Panc1 (cell line): ENCODE data around the gene FILIP1L. TPM values are rescaled to one million over a fixed set of nuclear protein-coding genes. Genes with fewer than 3 reads are reported as not detected.

Experiments
- ATAC-seq: fragments of 200-7000 bp; cut with Tn5 transposase; 2 replicates; pipeline ENCODE4 v1.9.1; 2020; ENCODE audit warnings: mild to moderate bottlenecking, moderate library complexity
- BruUV-seq: library from RNA; stranded (reverse); fragments of 400-500 nt; replicated peaks from 2 replicates; lab custom pipeline; 2021; lab: Mats Ljungman, UMichigan
- CTCF ChIA-PET: fragments of 300-600 bp; sonication (Branson Sonifier 250); formaldehyde crosslinking; loops from one replicate; lab custom pipeline; 2022; ENCODE audit warnings: antibody characterized with exemption; lab: Charles Lee
- POLR2A ChIA-PET: fragments of 300-600 bp; sonication (Branson Sonifier 250); formaldehyde crosslinking; loops from one replicate; lab custom pipeline; 2022; ENCODE audit warnings: antibody characterized with exemption; lab: Charles Lee
- DNase-seq: peaks from one replicate; pipeline ENCODE4 v3.0.0-alpha.2; 2010; ENCODE audit warnings: low read depth, low spot score
- H3K27ac ChIP-seq: 2 replicates; pipeline ENCODE4 v1.5.1; 2011; ENCODE audit warnings: mild to moderate bottlenecking, low read length, inconsistent platforms
- H3K27me3 ChIP-seq: fragments of 200-500 bp; sonication (Bioruptor generic); 2 replicates; pipeline ENCODE4 v1.6.0; 2014; ENCODE audit warnings: low read length, inconsistent platforms; ENCODE audit not compliant: control insufficient read depth, insufficient read depth
- H3K36me3 ChIP-seq: fragments of 200-500 bp; sonication (Bioruptor generic); 2 replicates; pipeline ENCODE4 v1.5.1; 2014; ENCODE audit warnings: inconsistent platforms, mild to moderate bottlenecking, low read length, moderate library complexity; ENCODE audit not compliant: control insufficient read depth, insufficient read depth
- H3K4me1 ChIP-seq: 2 replicates; pipeline ENCODE4 v1.5.1; 2011; ENCODE audit warnings: inconsistent platforms, mild to moderate bottlenecking, low read length, moderate library complexity; ENCODE audit not compliant: control insufficient read depth, insufficient read depth
- H3K4me3 ChIP-seq, 2 experiments: 2 replicates each; pipeline ENCODE4 v1.5.1; 2011 to 2012; ENCODE audit warnings: low read depth in 2 of 2, low read length in 2 of 2, mild to moderate bottlenecking in 2 of 2, inconsistent platforms in 1 of 2, moderate library complexity in 1 of 2
- H3K9me3 ChIP-seq: fragments of 200-500 bp; sonication (Bioruptor generic); 2 replicates; pipeline ENCODE4 v1.5.1; 2014; ENCODE audit warnings: low read depth, mild to moderate bottlenecking, inconsistent platforms, low read length, moderate library complexity; ENCODE audit not compliant: control insufficient read depth, insufficient read depth
- POLR2AphosphoS5 ChIP-seq: IDR thresholded peaks from 2 replicates; pipeline ENCODE4 v1.6.1; 2012; ENCODE audit warnings: mild to moderate bottlenecking, low read depth, low read length, moderate library complexity
- SIN3A ChIP-seq: IDR thresholded peaks from 2 replicates; pipeline ENCODE4 v1.6.1; 2012; ENCODE audit warnings: low read depth, mild to moderate bottlenecking, low read length, moderate library complexity, borderline replicate concordance; ENCODE audit not compliant: insufficient read depth
- TCF7L2 ChIP-seq: IDR thresholded peaks from 2 replicates; pipeline ENCODE4 v1.6.1; 2011; ENCODE audit warnings: mild to moderate bottlenecking, low read depth, low read length, inconsistent platforms
- in situ Hi-C: cut with HindIII; loops from 2 replicates; pipeline ENCODE4 v1.10.0; 2016; ENCODE audit warnings: low sequenced_read_pairs, low pct_unique_long_range_greater_than_20kb
- intact Hi-C: fragments of 100-400 bp; cut with micrococcal nuclease; formaldehyde crosslinking; loops from one replicate; pipeline ENCODE4 v1.10.0; 2022; ENCODE audit not compliant: unreplicated experiment
- total RNA-seq: library from RNA; stranded (reverse); gene quantifications from one replicate; pipeline ENCODE4 v1.2.1, GENCODE V29; 2021; ENCODE audit not compliant: unreplicated experiment
- TF ChIP-seq, protein P1 (sequence below), 2 experiments: IDR thresholded peaks; 2 replicates each; pipeline ENCODE4 v1.6.1; 2011 to 2012; ENCODE audit warnings: low read depth in 2 of 2, control low read depth in 1 of 2, low read length in 1 of 2, mild to moderate bottlenecking in 1 of 2, moderate library complexity in 1 of 2; ENCODE audit not compliant: insufficient read depth in 1 of 2
- TF ChIP-seq, protein P2 (sequence below): fragments of 450-650 bp; IDR thresholded peaks from 2 replicates; pipeline ENCODE4 v1.5.1; 2017; ENCODE audit warnings: mild to moderate bottlenecking

FILIP1L gene
- total RNA-seq, 1 experiment from 2014 or later = 3.2 TPM

DNA sequence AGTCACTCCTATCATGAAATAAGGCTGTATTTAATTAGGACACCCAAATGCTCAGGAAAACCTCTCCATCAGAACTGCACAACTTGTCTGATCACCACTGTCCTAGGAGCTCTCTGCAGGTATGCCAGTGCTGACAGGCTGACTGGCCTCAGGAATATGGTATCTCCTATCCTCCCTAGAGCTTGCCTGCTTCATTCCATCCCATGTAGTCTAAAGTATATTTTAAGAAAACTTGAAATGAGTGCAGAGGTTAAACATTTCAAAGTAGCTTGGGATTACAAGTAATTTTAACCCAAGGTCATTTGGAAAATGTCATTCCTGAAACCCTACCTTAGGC lies 23.7 kb downstream of the FILIP1L start:
- in situ Hi-C loops (no loop called here), intact Hi-C loops (no loop called here)
- H3K4me1 ChIP-seq = peaks cover 7% of the 10 kb centered on the region; the same call in 1 of the 2 replicates
- H3K9me3 ChIP-seq = no peaks in the 10 kb centered on the region
- no peaks in the 10 kb centered on the region for H3K27me3 ChIP-seq
- no peak overlapping the region for H3K27ac ChIP-seq
- no peaks in the 10 kb centered on the region for H3K36me3 ChIP-seq
- no peak overlapping the region for H3K4me3 ChIP-seq
- CTCF ChIA-PET = interaction anchor here (1.7 kb wide), 1 partner anchor 247 kb away, joined by 5 read pairs; no protein-coding TSS in a partner anchor
- BruUV-seq = no TSS peak
- ATAC-seq (peak; percentile 51), DNase-seq (no peak)
- POLR2A ChIA-PET = no interaction called here
- TF ChIP-seq, protein P1, sequence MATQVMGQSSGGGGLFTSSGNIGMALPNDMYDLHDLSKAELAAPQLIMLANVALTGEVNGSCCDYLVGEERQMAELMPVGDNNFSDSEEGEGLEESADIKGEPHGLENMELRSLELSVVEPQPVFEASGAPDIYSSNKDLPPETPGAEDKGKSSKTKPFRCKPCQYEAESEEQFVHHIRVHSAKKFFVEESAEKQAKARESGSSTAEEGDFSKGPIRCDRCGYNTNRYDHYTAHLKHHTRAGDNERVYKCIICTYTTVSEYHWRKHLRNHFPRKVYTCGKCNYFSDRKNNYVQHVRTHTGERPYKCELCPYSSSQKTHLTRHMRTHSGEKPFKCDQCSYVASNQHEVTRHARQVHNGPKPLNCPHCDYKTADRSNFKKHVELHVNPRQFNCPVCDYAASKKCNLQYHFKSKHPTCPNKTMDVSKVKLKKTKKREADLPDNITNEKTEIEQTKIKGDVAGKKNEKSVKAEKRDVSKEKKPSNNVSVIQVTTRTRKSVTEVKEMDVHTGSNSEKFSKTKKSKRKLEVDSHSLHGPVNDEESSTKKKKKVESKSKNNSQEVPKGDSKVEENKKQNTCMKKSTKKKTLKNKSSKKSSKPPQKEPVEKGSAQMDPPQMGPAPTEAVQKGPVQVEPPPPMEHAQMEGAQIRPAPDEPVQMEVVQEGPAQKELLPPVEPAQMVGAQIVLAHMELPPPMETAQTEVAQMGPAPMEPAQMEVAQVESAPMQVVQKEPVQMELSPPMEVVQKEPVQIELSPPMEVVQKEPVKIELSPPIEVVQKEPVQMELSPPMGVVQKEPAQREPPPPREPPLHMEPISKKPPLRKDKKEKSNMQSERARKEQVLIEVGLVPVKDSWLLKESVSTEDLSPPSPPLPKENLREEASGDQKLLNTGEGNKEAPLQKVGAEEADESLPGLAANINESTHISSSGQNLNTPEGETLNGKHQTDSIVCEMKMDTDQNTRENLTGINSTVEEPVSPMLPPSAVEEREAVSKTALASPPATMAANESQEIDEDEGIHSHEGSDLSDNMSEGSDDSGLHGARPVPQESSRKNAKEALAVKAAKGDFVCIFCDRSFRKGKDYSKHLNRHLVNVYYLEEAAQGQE (IDR thresholded peaks at IDR 0.05; ENCODE audit: insufficient read depth in 1 of 2, low read depth in 2 of 2, low read length in 1 of 2) = no peak
- TF ChIP-seq SIN3A (no peak), POLR2AphosphoS5 (no peak), TCF7L2 (no peak)
- TF ChIP-seq, protein P2, sequence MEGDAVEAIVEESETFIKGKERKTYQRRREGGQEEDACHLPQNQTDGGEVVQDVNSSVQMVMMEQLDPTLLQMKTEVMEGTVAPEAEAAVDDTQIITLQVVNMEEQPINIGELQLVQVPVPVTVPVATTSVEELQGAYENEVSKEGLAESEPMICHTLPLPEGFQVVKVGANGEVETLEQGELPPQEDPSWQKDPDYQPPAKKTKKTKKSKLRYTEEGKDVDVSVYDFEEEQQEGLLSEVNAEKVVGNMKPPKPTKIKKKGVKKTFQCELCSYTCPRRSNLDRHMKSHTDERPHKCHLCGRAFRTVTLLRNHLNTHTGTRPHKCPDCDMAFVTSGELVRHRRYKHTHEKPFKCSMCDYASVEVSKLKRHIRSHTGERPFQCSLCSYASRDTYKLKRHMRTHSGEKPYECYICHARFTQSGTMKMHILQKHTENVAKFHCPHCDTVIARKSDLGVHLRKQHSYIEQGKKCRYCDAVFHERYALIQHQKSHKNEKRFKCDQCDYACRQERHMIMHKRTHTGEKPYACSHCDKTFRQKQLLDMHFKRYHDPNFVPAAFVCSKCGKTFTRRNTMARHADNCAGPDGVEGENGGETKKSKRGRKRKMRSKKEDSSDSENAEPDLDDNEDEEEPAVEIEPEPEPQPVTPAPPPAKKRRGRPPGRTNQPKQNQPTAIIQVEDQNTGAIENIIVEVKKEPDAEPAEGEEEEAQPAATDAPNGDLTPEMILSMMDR = peak; percentile 32; the same call in 1 of the 2 replicates

DNA sequence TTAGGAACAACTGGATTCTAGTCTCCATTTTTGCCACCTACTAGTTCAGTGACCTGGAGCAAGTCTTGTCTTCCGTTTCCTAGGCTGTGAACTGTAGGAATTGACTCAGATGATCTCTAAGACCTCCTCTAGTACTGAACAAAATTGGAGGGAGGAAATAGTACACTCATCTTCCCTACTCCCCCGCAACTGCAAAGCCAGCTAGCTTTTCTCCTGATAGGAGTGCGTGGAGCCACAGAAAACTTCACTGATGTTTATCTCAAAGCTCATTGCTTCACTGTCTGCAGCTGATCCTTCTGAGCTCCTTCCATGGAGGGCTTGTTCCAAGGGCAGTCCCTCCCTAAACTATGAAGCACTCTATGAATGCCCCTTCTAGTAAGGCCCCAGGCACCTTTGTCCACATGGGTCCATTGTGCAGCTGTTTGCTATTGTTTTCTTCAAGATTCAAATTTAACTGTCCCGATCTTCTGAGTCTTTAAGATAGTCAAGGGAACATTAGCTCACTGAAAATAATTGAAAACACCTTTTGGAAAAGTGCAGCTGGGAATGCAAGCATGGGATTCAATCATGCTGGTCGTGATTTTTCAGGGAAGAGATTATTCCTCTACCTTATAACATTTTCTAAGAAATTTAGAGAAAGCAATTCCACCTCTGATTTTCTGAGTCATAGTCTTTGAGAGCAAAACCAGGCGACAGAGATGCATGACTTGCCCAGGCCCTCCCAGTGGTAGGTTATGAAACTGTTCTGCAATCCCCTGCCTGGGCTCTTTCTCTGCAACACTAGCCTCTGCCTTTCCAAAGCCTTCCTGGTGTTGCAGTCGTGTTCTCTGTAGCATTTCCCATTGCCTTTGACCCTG lies 24.3 kb downstream of the FILIP1L start:
- peak overlapping the region; percentile 36; the same call in 1 of the 2 replicates for H3K27ac ChIP-seq
- POLR2A ChIA-PET = no interaction called here
- in situ Hi-C loops (no loop called here), intact Hi-C loops (no loop called here)
- DNase-seq = no peak
- TF ChIP-seq, protein P2 = peak; percentile 77
- TF ChIP-seq TCF7L2 = no peak
- no TSS peak for BruUV-seq
- H3K9me3 ChIP-seq = no peaks in the 10 kb centered on the region
- H3K36me3 ChIP-seq = no peaks in the 10 kb centered on the region
- peak; percentile 91 for ATAC-seq
- H3K4me3 ChIP-seq = no peak overlapping the region
- no peaks in the 10 kb centered on the region for H3K27me3 ChIP-seq
- H3K4me1 ChIP-seq = peaks cover 7% of the 10 kb centered on the region; the same call in 1 of the 2 replicates
- CTCF ChIA-PET = interaction anchor here (1.7 kb wide), 1 partner anchor 247 kb away, joined by 5 read pairs; no protein-coding TSS in a partner anchor
